Skeletal muscle tissue (tissue), 4 donors: ENCODE data around the gene SLIT3. TPM values are rescaled to one million over a fixed set of nuclear protein-coding genes. Genes with fewer than 3 reads are reported as not detected.
A peak's percentile ranks its signal among the peaks of the same experiment; 100 is the strongest.

Experiments used
- H3K27ac ChIP-seq: one replicate; pipeline ENCODE4 v1.7.0; 2013; ENCODE audit warnings: mild to moderate bottlenecking, low read depth, low read length, inconsistent platforms
- H3K27me3 ChIP-seq, 3 donors: one replicate each; pipeline ENCODE4 v1.7.0; 2013; ENCODE audit warnings: low read length in 3 of 3; ENCODE audit not compliant: control insufficient read depth in 3 of 3, insufficient read depth in 3 of 3
- H3K36me3 ChIP-seq, 3 donors: one replicate each; pipeline ENCODE4 v1.7.0; 2013; ENCODE audit warnings: low read length in 3 of 3; ENCODE audit not compliant: control insufficient read depth in 3 of 3, insufficient read depth in 3 of 3
- H3K4me1 ChIP-seq, 3 donors: one replicate each; pipeline ENCODE4 v1.7.0; 2013; ENCODE audit warnings: low read length in 3 of 3, mild to moderate bottlenecking in 3 of 3; ENCODE audit not compliant: control insufficient read depth in 3 of 3, insufficient read depth in 3 of 3
- H3K4me3 ChIP-seq, 3 donors: one replicate each; pipeline ENCODE4 v1.7.0; 2013; ENCODE audit warnings: low read length in 3 of 3
- H3K9ac ChIP-seq, 3 donors: one replicate each; pipeline ENCODE4 v1.7.0; 2013; ENCODE audit warnings: low read length in 3 of 3, mild to moderate bottlenecking in 3 of 3, moderate library complexity in 2 of 3, low read depth in 1 of 3
- H3K9me3 ChIP-seq, 3 donors: one replicate each; pipeline ENCODE4 v1.7.0; 2013; ENCODE audit warnings: low read length in 3 of 3; ENCODE audit not compliant: control insufficient read depth in 3 of 3
- total RNA-seq: library from RNA; depleted of rRNA; stranded (reverse); fragments of >200 nt; gene quantifications from one replicate; pipeline ENCODE4 v1.2.3, GENCODE V29; 2014
- donor health status: Osteomylitis.

The SLIT3 gene
- 7.8 TPM for total RNA-seq

- peaks cover 15 to 35% (median 30%) of the 10 kb centered on the region in 3 donors for H3K27me3 ChIP-seq
- peak within 1 kb of the TSS; percentile 20 to 80 (median 53) for H3K9ac ChIP-seq
- H3K36me3 ChIP-seq = no peaks in the 10 kb centered on the region
- H3K4me3 ChIP-seq = peak within 1 kb of the TSS; percentile 56 to 73 (median 57)
- peaks cover 7 to 20% (median 19%) of the 10 kb centered on the region in 3 donors for H3K4me1 ChIP-seq
- no peaks in the 10 kb centered on the region for H3K9me3 ChIP-seq
- peak within 1 kb of the TSS; percentile 51 for H3K27ac ChIP-seq
Measured at GRCh38 chr5:169300468-169301385, at the start of gene SLIT3. SLIT3 (minus strand) TSS chr5:169301139; CDS start chr5:169300709, 430 bp downstream.

DNA sequence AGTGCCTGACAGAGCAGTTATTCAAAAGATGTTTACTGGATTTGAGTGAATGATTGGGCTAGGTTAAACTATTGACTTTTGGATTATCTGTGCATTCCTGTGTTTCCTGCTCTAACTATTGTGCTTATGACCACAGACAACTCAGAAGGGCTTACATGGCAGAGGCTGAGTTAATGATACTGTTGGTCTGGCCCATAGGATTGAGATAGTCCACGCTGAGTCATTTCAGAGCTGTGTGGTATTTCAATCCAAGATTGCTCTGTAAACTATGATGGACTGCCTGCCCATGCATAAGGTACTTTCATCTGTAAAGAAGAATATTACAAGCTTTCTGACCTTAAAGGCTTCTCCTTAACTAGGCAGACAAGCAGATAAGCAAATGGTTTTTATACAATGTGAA, 49.1 kb upstream of the SLIT3 start:
- H3K4me1 ChIP-seq = peaks cover 0 to 3% (median under 1%) of the 10 kb centered on the region in 3 donors
- H3K36me3 ChIP-seq = no peaks in the 10 kb centered on the region
- no peak overlapping the region for H3K4me3 ChIP-seq
- no peak overlapping the region for H3K9ac ChIP-seq
- no peak overlapping the region for H3K27ac ChIP-seq
- H3K27me3 ChIP-seq = no peaks in the 10 kb centered on the region
- H3K9me3 ChIP-seq = no peaks in the 10 kb centered on the region

GRCh38 chr5:169347786-169348185, 46.8 kb upstream of the SLIT3 start:
- no peaks in the 10 kb centered on the region for H3K9me3 ChIP-seq
- H3K9ac ChIP-seq = no peak overlapping the region
- H3K4me3 ChIP-seq = no peak overlapping the region
- H3K27ac ChIP-seq = peak overlapping the region; percentile 43
- no peaks in the 10 kb centered on the region for H3K36me3 ChIP-seq
- H3K27me3 ChIP-seq = no peaks in the 10 kb centered on the region
- peaks cover 0 to 3% (median 3%) of the 10 kb centered on the region in 3 donors for H3K4me1 ChIP-seq

DNA sequence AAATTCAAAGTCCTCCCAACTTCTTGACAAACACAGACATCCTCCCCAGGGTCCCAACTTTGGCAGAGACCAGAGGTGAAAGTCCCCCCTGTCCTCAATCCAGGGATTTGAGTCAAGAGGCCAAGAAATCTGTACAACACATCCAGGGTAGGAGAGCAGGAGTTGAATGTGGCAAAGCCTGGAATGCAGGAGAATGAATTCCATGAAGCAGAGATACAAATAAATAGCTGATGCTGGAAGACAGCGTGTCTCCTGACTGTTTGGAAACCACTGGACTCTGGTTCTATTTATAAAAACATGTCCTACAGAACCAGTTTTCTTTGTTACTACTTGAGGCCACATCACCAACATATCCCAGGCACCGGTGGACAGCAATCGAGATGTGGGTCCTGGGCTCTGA, 43.7 kb upstream of the SLIT3 start:
- no peak overlapping the region for H3K9ac ChIP-seq
- no peaks in the 10 kb centered on the region for H3K9me3 ChIP-seq
- H3K4me1 ChIP-seq = peaks cover 0 to 3% (median 3%) of the 10 kb centered on the region in 3 donors
- H3K36me3 ChIP-seq = no peaks in the 10 kb centered on the region
- H3K4me3 ChIP-seq = no peak overlapping the region
- H3K27me3 ChIP-seq = no peaks in the 10 kb centered on the region
- H3K27ac ChIP-seq = peak overlapping the region; percentile 9

- Histone ChIP-seq H3K9ac (no peak overlapping the region), H3K36me3 (no peaks in the 10 kb centered on the region), H3K4me3 (no peak overlapping the region), H3K27ac (no peak overlapping the region), H3K9me3 (no peaks in the 10 kb centered on the region), H3K27me3 (no peaks in the 10 kb centered on the region), H3K4me1 (peaks cover 0 to 3% (median 3%) of the 10 kb centered on the region in 3 donors)
Measured at GRCh38 chr5:169343766-169344165, 42.8 kb upstream of the SLIT3 start.

DNA sequence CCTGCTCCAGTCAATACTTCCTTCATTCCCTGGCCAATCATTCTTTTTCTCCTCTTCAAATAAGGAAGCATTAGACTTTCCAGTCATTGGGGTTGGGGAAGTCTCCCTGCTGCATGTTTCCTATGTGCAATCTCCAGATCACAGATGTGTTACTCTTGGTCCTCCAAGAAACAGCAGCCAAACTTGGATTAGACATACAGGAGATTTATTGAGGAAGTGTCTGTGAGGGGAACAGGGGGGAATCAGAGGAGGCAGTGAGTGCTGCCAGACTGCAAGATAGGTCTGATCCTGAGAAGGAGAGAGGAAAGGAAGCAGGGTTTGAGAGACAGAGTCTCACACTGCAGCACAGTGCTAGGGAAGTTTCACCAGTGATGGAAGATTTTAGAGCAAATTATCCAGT, 40.6 kb upstream of the SLIT3 start:
- H3K4me3 ChIP-seq = no peak overlapping the region
- H3K27ac ChIP-seq = no peak overlapping the region
- no peaks in the 10 kb centered on the region for H3K27me3 ChIP-seq
- H3K9ac ChIP-seq = no peak overlapping the region
- no peaks in the 10 kb centered on the region for H3K9me3 ChIP-seq
- no peaks in the 10 kb centered on the region for H3K36me3 ChIP-seq
- peaks cover 0 to 3% (median 0%) of the 10 kb centered on the region in 3 donors for H3K4me1 ChIP-seq

DNA sequence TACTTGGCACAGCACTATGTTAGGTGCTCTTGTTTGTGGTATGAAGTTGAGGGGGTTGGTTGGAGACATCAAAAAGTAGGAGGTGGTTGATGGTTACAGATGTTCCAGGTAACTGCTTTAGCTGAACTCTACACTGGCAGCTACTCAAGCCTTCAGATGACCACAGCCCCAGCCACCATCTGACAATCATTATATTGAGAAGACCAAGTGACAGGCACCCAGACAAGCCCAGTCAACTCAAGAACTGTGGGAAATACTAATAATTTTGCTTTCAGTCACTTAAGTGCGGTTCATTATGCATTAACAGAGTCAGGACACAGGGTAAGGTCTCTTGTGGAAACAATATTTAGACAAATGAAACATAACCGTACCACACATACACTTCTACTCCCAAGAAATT, 38.9 kb upstream of the SLIT3 start:
- H3K9ac ChIP-seq = no peak overlapping the region
- no peak overlapping the region for H3K4me3 ChIP-seq
- peaks cover 0 to 2% (median 0%) of the 10 kb centered on the region in 3 donors for H3K4me1 ChIP-seq
- H3K27me3 ChIP-seq = peaks cover 0 to 3% (median 2%) of the 10 kb centered on the region in 3 donors
- H3K27ac ChIP-seq = no peak overlapping the region
- no peaks in the 10 kb centered on the region for H3K9me3 ChIP-seq
- no peaks in the 10 kb centered on the region for H3K36me3 ChIP-seq

- Histone ChIP-seq H3K4me1 (no peaks in the 10 kb centered on the region), H3K27me3 (peaks cover 0 to 3% (median 2%) of the 10 kb centered on the region in 3 donors), H3K36me3 (no peaks in the 10 kb centered on the region)
Measured at GRCh38 chr5:169336242-169336641, 35.3 kb upstream of the SLIT3 start.

DNA sequence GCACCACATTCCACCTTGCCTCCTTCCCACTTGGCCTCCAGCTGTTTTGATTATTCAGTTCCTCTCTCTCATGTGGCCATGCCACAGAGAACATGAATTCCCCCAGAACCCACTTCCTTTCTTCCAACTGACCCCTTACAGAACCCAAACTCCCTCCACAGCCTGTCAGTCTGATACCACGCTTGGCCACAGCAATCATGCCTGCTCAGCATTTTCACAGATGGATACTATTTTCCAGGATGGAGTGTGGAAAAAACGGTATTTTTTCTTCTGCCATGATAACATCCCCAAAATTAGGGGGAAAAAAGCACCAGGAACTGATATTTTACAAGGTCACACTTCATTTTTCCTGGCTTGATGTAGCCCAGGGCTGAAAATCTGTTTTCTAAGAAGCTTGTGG, 34.9 kb upstream of the SLIT3 start:
- H3K27me3 ChIP-seq = peaks cover 0 to 3% (median 2%) of the 10 kb centered on the region in 3 donors
- no peak overlapping the region for H3K4me3 ChIP-seq
- H3K9me3 ChIP-seq = no peaks in the 10 kb centered on the region
- no peaks in the 10 kb centered on the region for H3K4me1 ChIP-seq
- no peaks in the 10 kb centered on the region for H3K36me3 ChIP-seq
- no peak overlapping the region for H3K9ac ChIP-seq
- H3K27ac ChIP-seq = no peak overlapping the region

More at GRCh38 chr5:169336242-169336641, 35.3 kb upstream of the SLIT3 start:
- H3K9me3 ChIP-seq = no peaks in the 10 kb centered on the region
- H3K4me3 ChIP-seq = no peak overlapping the region
- no peak overlapping the region for H3K9ac ChIP-seq
- no peak overlapping the region for H3K27ac ChIP-seq

DNA sequence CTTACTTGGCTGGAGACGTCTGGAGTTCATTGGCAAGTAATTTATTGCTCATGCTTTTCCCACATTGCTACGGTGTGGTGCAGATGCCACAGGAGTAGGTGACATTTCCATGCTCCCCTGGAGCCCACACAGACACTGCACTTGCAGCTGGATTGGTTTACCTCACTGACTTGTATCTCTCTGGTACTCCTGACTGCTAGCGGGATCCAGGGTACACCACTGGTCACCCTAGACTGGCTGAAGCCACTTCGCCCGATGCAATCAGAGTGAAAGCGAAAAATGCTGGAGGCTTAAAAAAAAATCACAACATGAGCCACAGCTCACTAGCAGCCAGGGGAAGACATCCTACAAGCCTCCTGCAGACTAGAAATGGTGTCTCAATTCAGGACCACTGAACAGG, 32.6 kb upstream of the SLIT3 start:
- peaks cover 0 to 3% (median 2%) of the 10 kb centered on the region in 3 donors for H3K27me3 ChIP-seq
- no peak overlapping the region for H3K4me3 ChIP-seq
- H3K9ac ChIP-seq = no peak overlapping the region
- no peak overlapping the region for H3K27ac ChIP-seq
- H3K4me1 ChIP-seq = no peaks in the 10 kb centered on the region
- H3K9me3 ChIP-seq = no peaks in the 10 kb centered on the region
- no peaks in the 10 kb centered on the region for H3K36me3 ChIP-seq
